Measurements from ENCODE around the gene MUSK.

DNA sequence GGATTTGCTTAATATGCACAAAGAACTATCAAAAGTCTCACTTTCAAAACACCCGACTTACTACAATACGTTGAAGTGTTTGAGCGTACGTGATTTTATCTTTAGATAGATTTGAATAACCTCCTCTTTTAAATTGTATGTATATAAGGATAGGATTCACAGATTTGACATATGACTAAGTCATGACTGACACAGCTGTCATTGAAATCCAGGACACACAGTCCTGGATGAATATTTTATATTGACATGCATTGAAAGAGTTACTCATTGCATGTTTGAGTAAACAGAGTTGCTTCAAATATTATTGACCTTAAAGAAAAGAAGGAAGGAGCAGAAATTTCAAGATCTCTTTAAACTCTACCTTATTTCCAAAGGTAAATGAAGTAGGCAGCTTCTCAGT lies 3.3 kb downstream of the MUSK start:
- TF ChIP-seq, protein P1, sequence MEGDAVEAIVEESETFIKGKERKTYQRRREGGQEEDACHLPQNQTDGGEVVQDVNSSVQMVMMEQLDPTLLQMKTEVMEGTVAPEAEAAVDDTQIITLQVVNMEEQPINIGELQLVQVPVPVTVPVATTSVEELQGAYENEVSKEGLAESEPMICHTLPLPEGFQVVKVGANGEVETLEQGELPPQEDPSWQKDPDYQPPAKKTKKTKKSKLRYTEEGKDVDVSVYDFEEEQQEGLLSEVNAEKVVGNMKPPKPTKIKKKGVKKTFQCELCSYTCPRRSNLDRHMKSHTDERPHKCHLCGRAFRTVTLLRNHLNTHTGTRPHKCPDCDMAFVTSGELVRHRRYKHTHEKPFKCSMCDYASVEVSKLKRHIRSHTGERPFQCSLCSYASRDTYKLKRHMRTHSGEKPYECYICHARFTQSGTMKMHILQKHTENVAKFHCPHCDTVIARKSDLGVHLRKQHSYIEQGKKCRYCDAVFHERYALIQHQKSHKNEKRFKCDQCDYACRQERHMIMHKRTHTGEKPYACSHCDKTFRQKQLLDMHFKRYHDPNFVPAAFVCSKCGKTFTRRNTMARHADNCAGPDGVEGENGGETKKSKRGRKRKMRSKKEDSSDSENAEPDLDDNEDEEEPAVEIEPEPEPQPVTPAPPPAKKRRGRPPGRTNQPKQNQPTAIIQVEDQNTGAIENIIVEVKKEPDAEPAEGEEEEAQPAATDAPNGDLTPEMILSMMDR (IDR thresholded peaks at IDR 0.05) = no peak
- no peak for TF ChIP-seq POLR2A (IDR thresholded peaks at IDR 0.05)

All from testis (tissue), 2 donors.